H9 (cell line): ENCODE measurements around the gene PRPH2. TPM values are rescaled to one million over a fixed set of nuclear protein-coding genes. Genes with fewer than 3 reads are reported as not detected.

ENCODE experiments used
- DNase-seq: peaks from one replicate; pipeline ENCODE4 v3.0.0-alpha.2; 2017
- H2AFZ ChIP-seq: one replicate; pipeline ENCODE4 v1.6.1; 2013; ENCODE audit warnings: mild to moderate bottlenecking, low read length, control low read depth, moderate library complexity
- H2AK5ac ChIP-seq: 2 replicates; pipeline ENCODE4 v1.6.1; 2013; ENCODE audit warnings: low read length, control low read depth, mixed read lengths; ENCODE audit not compliant: insufficient read length
- H2BK120ac ChIP-seq: one replicate; pipeline ENCODE4 v1.6.1; 2013; ENCODE audit warnings: low read depth, mild to moderate bottlenecking, low read length, control low read depth, inconsistent platforms; ENCODE audit not compliant: poor library complexity, severe bottlenecking
- H2BK12ac ChIP-seq: 2 replicates; pipeline ENCODE4 v1.6.1; 2013; ENCODE audit warnings: low read length, control low read depth, mixed read lengths, low read depth; ENCODE audit not compliant: insufficient read length
- H2BK15ac ChIP-seq: 2 replicates; pipeline ENCODE4 v1.6.1; 2013; ENCODE audit warnings: low read depth, low read length, control low read depth
- H2BK20ac ChIP-seq: one replicate; pipeline ENCODE4 v1.6.1; 2013; ENCODE audit warnings: low read depth, mild to moderate bottlenecking, low read length, control low read depth, inconsistent platforms; ENCODE audit not compliant: poor library complexity, severe bottlenecking
- H2BK5ac ChIP-seq: 2 replicates; pipeline ENCODE4 v1.6.1; 2013; ENCODE audit warnings: low read length, control low read depth, mixed read lengths; ENCODE audit not compliant: insufficient read length
- H3K14ac ChIP-seq: 2 replicates; pipeline ENCODE4 v1.6.1; 2013; ENCODE audit warnings: low read length, control low read depth; ENCODE audit not compliant: insufficient read depth
- H3K18ac ChIP-seq: 2 replicates; pipeline ENCODE4 v1.6.1; 2013; ENCODE audit warnings: low read depth, mild to moderate bottlenecking, mixed read lengths, low read length, control low read depth; ENCODE audit not compliant: insufficient read length
- H3K23ac ChIP-seq: 2 replicates; pipeline ENCODE4 v1.6.1; 2013; ENCODE audit warnings: low read length, control low read depth, mixed read lengths, low read depth; ENCODE audit not compliant: insufficient read length
- H3K23me2 ChIP-seq: 2 replicates; pipeline ENCODE4 v1.6.1; 2013; ENCODE audit warnings: low read depth, mild to moderate bottlenecking, mixed read lengths, low read length, control low read depth; ENCODE audit not compliant: insufficient read length, poor library complexity, severe bottlenecking
- H3K27ac ChIP-seq: 2 replicates; pipeline ENCODE4 v1.5.1; 2013; ENCODE audit warnings: low read length, control low read depth, mixed read lengths, low read depth; ENCODE audit not compliant: insufficient read length
- H3K27me3 ChIP-seq: 2 replicates; pipeline ENCODE4 v1.6.1; 2013; ENCODE audit warnings: low read length, control low read depth, inconsistent platforms; ENCODE audit not compliant: insufficient read depth
- H3K4ac ChIP-seq: 2 replicates; pipeline ENCODE4 v1.6.1; 2013; ENCODE audit warnings: low read depth, mild to moderate bottlenecking, control low read depth, inconsistent platforms, low read length, moderate library complexity
- H3K4me1 ChIP-seq: 2 replicates; pipeline ENCODE4 v1.6.1; 2013; ENCODE audit warnings: low read length, control low read depth, inconsistent platforms; ENCODE audit not compliant: insufficient read depth
- H3K4me2 ChIP-seq: 2 replicates; pipeline ENCODE4 v1.6.1; 2013; ENCODE audit warnings: low read length, control low read depth, mixed read lengths; ENCODE audit not compliant: insufficient read length, insufficient read depth
- H3K56ac ChIP-seq: 2 replicates; pipeline ENCODE4 v1.6.1; 2013; ENCODE audit warnings: low read depth, mild to moderate bottlenecking, mixed read lengths, low read length, control low read depth; ENCODE audit not compliant: insufficient read length
- H3K79me1 ChIP-seq: 2 replicates; pipeline ENCODE4 v1.6.1; 2013; ENCODE audit warnings: low read depth, mild to moderate bottlenecking, moderate library complexity, low read length, control low read depth, inconsistent platforms; ENCODE audit not compliant: insufficient read depth, poor library complexity, severe bottlenecking
- H3K79me2 ChIP-seq: 2 replicates; pipeline ENCODE4 v1.6.1; 2013; ENCODE audit warnings: low read length, control low read depth, inconsistent platforms; ENCODE audit not compliant: insufficient read depth
- H3K9ac ChIP-seq: 2 replicates; pipeline ENCODE4 v1.6.1; 2013; ENCODE audit warnings: low read length, control low read depth, mixed read lengths; ENCODE audit not compliant: insufficient read length; ENCODE audit errors: extremely low read depth
- H3K9me3 ChIP-seq: one replicate; pipeline ENCODE4 v1.6.1; 2013; ENCODE audit warnings: low read depth, low read length, inconsistent platforms; ENCODE audit not compliant: control insufficient read depth
- H3T11ph ChIP-seq: one replicate; pipeline ENCODE4 v1.6.1; 2013; ENCODE audit warnings: mild to moderate bottlenecking, low read length, control low read depth, inconsistent platforms
- H4K20me1 ChIP-seq: one replicate; pipeline ENCODE4 v1.6.1; 2013; ENCODE audit not compliant: control insufficient read depth, insufficient read length, insufficient read depth
- H4K5ac ChIP-seq: 2 replicates; pipeline ENCODE4 v1.6.1; 2013; ENCODE audit warnings: low read depth, mild to moderate bottlenecking, mixed read lengths, low read length, control low read depth; ENCODE audit not compliant: insufficient read length
- H4K8ac ChIP-seq: replicated peaks from 2 replicates; pipeline ENCODE4 v1.6.1; 2013; ENCODE audit warnings: low read length, control low read depth, mixed read lengths, low read depth; ENCODE audit not compliant: insufficient read length
- H4K91ac ChIP-seq: 2 replicates; pipeline ENCODE4 v1.6.1; 2013; ENCODE audit warnings: low read depth, mild to moderate bottlenecking, moderate library complexity, mixed read lengths, low read length, control low read depth; ENCODE audit not compliant: insufficient read length
- H3K27ac Mint-ChIP-seq, 3 experiments: 2 replicates in 2 of 3; 3 replicates in 1 of 3; pipeline ENCODE4 v1.8.0; 2020 to 2021; ENCODE audit warnings: mixed read lengths in 3 of 3, mild to moderate bottlenecking in 1 of 3, moderate library complexity in 1 of 3
- H3K27me3 Mint-ChIP-seq: 2 replicates; pipeline ENCODE4 v1.8.0; 2021; ENCODE audit warnings: low read depth, mild to moderate bottlenecking, moderate library complexity, mixed read lengths
- H3K36me3 Mint-ChIP-seq, 3 experiments: 2 replicates in 2 of 3; 3 replicates in 1 of 3; pipeline ENCODE4 v1.8.0; 2020 to 2021; ENCODE audit warnings: low read depth in 3 of 3, mixed read lengths in 3 of 3; ENCODE audit not compliant: insufficient read depth in 1 of 3
- H3K4me1 Mint-ChIP-seq, 2 experiments: 2 replicates each; pipeline ENCODE4 v1.8.0; 2020; ENCODE audit warnings: mixed read lengths in 2 of 2
- H3K4me3 Mint-ChIP-seq, 2 experiments: 2 replicates in 1 of 2; 3 replicates in 1 of 2; pipeline ENCODE4 v1.8.0; 2020 to 2021; ENCODE audit warnings: mild to moderate bottlenecking in 2 of 2, mixed read lengths in 2 of 2, moderate library complexity in 1 of 2
- H3K9me3 Mint-ChIP-seq, 2 experiments: 2 replicates in 1 of 2; 3 replicates in 1 of 2; pipeline ENCODE4 v1.8.0; 2020; ENCODE audit warnings: mild to moderate bottlenecking in 2 of 2, mixed read lengths in 2 of 2, moderate library complexity in 1 of 2
- CTCF ChIP-seq: fragments of 200-600 bp; sonication (generic); conservative IDR thresholded peaks from 3 replicates; pipeline ENCODE4 v1.8.0; 2021; ENCODE audit warnings: antibody characterized with exemption, mild to moderate bottlenecking
- WGBS: extraction: QIAGEN DNeasy Blood & Tissue Kit; methylation state at CpG from one replicate; pipeline ENCODE4 v1.1.7; 2013; ENCODE audit warnings: missing lambda C conversion rate, low lambda C conversion rate, mixed read lengths; ENCODE audit not compliant: insufficient read length; ENCODE audit errors: extremely low coverage; 5-methylcytosine and 5-hydroxymethylcytosine counted together
- total RNA-seq: library from RNA; stranded (reverse); gene quantifications from 2 replicates; pipeline ENCODE4 v1.2.1, GENCODE V29; 2021

The PRPH2 gene
- total RNA-seq, 1 experiment from 2014 or later, result 0.31 TPM

- H2BK15ac ChIP-seq, result no peak overlapping the region
- Mint-ChIP-seq H3K9me3 (no peaks in the 10 kb centered on the region), H3K27ac (no peak overlapping the region), H3K4me3 (no peak overlapping the region), H3K27me3 (peaks cover 11% of the 10 kb centered on the region), H3K4me1 (peaks cover 0 to 3% of the 10 kb centered on the region in 2 experiments; a peak in 1 of 4 replicates), H3K36me3 (no peaks in the 10 kb centered on the region)
- H2BK20ac ChIP-seq, result no peak overlapping the region
- no peak overlapping the region for H3K56ac ChIP-seq
- no peak overlapping the region for H4K91ac ChIP-seq
- no peak overlapping the region for H2BK120ac ChIP-seq
- no peaks in the 10 kb centered on the region for H3K23me2 ChIP-seq
- H3K27ac ChIP-seq, result no peak overlapping the region
- no peak for TF ChIP-seq CTCF
- no peak overlapping the region for H3K9ac ChIP-seq
- H3K79me2 ChIP-seq, result no peaks in the 10 kb centered on the region
- H3K4me1 ChIP-seq, result no peaks in the 10 kb centered on the region
- H3K79me1 ChIP-seq, result no peaks in the 10 kb centered on the region
- no peaks in the 10 kb centered on the region for H3K27me3 ChIP-seq
- H2BK12ac ChIP-seq, result no peak overlapping the region
- H3K9me3 ChIP-seq, result no peaks in the 10 kb centered on the region
- H4K20me1 ChIP-seq, result no peaks in the 10 kb centered on the region
- H2BK5ac ChIP-seq, result no peak overlapping the region
- no peak overlapping the region for H4K5ac ChIP-seq
- WGBS, result no CpG with 5 or more reads among the region's 8 CpGs
- H3K4ac ChIP-seq, result no peak overlapping the region
- H3K14ac ChIP-seq, result no peak overlapping the region; the same call in 1 of the 2 replicates
- no peak overlapping the region for H3K23ac ChIP-seq
- no peak overlapping the region for H4K8ac ChIP-seq
- no peak overlapping the region for H3T11ph ChIP-seq
- H3K18ac ChIP-seq, result no peak overlapping the region
- H2AFZ ChIP-seq, result no peak overlapping the region
- H3K4me2 ChIP-seq, result no peak overlapping the region
- no peak overlapping the region for H2AK5ac ChIP-seq
- DNase-seq, result no peak
Measured at GRCh38 chr6:42720739-42721138, 1.7 kb downstream of the PRPH2 start.
